Fibroblast of the aortic adventitia (primary cell): ENCODE data around the gene SPOUT1. TPM values are rescaled to one million over a fixed set of nuclear protein-coding genes. Genes with fewer than 3 reads are reported as not detected.
A peak's percentile ranks its signal among the peaks of the same experiment; 100 is the strongest.
"Not testable (repeated sequence)": the region's sequence is repeated elsewhere in the genome, so short reads cannot be mapped to it uniquely, and the experiment has no call there.

Source experiments
- DNase-seq: peaks from one replicate; pipeline ENCODE4 v3.0.0-alpha.2; 2010; ENCODE audit warnings: low read depth
- H3K4me3 ChIP-seq: 2 replicates; pipeline ENCODE4 v1.5.1; 2011; ENCODE audit warnings: low read depth, mild to moderate bottlenecking, control low read depth, low read length, moderate library complexity
- total RNA-seq: library from RNA; depleted of rRNA; stranded (reverse); fragments of >200 nt; gene quantifications from 2 replicates; pipeline ENCODE4 v1.2.3, GENCODE V29; 2012; ENCODE audit warnings: low replicate concordance
- TF ChIP-seq, protein P1 (sequence below): IDR thresholded peaks from 2 replicates; pipeline ENCODE4 v1.5.1; 2011; ENCODE audit warnings: mild to moderate bottlenecking, low read length, control low read depth, inconsistent platforms; ENCODE audit not compliant: insufficient read depth

The SPOUT1 gene
- total RNA-seq, 1 donor, result 14.9 TPM

DNA sequence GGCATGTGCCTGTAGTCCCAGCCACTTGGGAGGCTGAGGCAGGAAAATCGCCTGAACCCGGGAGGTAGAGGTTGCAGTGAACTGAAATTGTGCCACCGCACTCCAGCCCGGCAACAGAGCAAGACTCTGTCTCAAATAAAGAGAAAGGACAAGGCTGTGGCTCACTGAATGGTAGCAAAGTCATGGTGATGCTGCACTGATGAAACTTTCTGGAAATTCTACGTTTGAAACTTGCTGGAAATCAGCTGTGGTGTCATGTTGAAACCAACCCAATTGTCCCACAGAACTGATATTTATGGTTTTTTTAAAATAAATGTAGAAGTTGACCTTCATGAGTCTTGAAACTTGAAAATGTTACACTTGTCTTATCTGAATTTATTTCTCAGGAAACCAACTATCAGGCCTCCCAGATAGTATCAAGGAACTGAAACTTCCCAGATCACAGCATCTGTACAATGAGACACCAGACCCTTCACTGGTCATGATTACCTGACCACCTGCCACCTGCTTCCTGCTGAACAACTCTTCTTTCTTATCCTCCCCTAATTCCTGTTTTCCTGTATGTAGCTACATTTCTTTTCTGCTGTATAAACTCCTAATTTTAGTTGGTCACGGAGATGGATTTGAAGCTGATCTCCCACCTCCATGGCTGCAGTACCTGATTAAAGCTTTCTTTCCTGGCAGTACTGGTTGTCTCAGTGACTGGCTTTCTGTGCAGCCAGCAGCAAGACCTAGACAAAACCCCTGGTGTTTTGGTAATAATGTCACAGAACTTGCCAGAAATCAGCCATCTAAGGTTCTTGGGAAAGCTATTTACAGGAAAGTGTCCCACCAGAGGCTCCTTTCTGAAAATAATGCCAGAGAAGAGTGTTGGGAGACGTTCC lies 48.2 kb downstream of the SPOUT1 start:
- TF ChIP-seq, protein P1, sequence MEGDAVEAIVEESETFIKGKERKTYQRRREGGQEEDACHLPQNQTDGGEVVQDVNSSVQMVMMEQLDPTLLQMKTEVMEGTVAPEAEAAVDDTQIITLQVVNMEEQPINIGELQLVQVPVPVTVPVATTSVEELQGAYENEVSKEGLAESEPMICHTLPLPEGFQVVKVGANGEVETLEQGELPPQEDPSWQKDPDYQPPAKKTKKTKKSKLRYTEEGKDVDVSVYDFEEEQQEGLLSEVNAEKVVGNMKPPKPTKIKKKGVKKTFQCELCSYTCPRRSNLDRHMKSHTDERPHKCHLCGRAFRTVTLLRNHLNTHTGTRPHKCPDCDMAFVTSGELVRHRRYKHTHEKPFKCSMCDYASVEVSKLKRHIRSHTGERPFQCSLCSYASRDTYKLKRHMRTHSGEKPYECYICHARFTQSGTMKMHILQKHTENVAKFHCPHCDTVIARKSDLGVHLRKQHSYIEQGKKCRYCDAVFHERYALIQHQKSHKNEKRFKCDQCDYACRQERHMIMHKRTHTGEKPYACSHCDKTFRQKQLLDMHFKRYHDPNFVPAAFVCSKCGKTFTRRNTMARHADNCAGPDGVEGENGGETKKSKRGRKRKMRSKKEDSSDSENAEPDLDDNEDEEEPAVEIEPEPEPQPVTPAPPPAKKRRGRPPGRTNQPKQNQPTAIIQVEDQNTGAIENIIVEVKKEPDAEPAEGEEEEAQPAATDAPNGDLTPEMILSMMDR, result no peak
- H3K4me3 ChIP-seq, result no peak overlapping the region
- no peak for DNase-seq

GRCh38 chr9:128780093-128780492 lies 49.5 kb downstream of the SPOUT1 start:
- H3K4me3 ChIP-seq, DNase-seq: not testable (repeated sequence)

GRCh38 chr9:128774804-128775203 lies 54.8 kb downstream of the SPOUT1 start:
- no peak overlapping the region for H3K4me3 ChIP-seq
- no peak for DNase-seq
- TF ChIP-seq, protein P1, result no peak

GRCh38 chr9:128773049-128773448 lies 56.5 kb downstream of the SPOUT1 start:
- DNase-seq, result no peak
- H3K4me3 ChIP-seq, result no peak overlapping the region
- TF ChIP-seq, protein P1, result no peak

DNA sequence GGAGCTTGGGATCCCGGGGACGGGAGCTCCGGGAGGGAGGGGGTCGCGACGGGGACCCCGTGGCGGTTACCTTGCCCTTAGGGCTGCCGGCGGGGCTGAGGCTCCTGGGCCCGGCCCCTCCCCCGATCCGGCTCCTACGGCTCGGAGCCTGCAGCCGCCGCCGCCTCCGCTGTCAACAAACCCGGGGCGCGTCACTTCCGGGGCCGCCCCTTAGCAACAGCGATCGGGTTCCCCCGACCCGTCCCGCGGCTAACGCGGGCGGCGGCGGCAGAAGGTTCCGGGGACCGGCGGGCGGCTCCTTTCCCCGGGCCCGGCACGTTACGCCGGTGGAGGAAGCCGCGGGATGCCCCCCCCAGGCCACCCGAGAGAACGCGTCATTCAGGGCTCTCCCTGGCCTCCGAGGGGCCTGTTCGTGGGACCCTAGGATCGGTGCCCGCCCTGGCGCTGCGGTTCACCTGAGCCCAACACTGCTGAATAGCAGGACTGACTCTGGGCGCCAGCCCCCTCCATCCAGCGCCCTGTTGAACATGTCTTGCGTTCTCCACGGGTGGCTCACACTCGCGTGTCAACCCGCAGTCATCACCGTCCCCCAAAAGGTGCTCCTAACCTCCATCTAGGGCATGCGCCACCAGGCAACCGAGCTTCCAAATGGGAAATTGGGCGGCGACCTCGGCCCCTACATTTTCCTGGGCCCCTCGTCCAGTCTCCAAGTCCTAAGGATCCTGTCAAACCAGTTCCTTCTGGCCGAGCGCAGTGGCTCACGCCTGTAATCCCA lies 57.7 kb downstream of the SPOUT1 start, which contains the start of gene ZER1:
ZER1 (minus strand) TSS at position 183 of the 775 bp plus-strand sequence. CDS start 16,362 bp downstream, outside the sequence.
- peak; percentile 81 for DNase-seq
- TF ChIP-seq, protein P1, result no peak
- peak within 1 kb of the TSS; percentile 99 for H3K4me3 ChIP-seq

GRCh38 chr9:128771094-128771721 lies 58.4 kb downstream of the SPOUT1 start:
- peak overlapping the region; percentile 99 for H3K4me3 ChIP-seq
- TF ChIP-seq, protein P1, result no peak
- peak; percentile 15 for DNase-seq
